ENCODE results near the gene CD9. TPM values are rescaled to one million over a fixed set of nuclear protein-coding genes. Genes with fewer than 3 reads are reported as not detected.

The CD9 gene
- polyA plus RNA-seq, 3 donors, result 7.6 to 323 (median 7.7) TPM

DNA sequence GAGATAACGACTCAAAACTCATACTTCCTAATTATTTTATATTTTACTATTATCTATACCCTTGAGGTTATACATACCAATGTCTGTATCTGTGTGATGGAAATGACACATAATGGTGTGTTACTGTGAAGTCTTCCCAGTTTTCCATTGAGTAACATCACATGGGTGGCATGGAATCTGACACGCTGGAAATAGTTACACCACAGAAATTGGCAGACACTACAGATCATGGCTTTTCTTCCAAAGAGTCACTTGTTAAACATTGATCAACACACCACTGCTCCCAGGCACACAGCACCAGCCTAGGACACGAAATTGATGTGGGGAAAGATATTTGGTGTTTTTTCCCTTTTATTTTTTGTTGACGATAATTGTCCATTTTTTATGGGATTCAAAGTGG lies 42.7 kb upstream of the CD9 start:
- 80% methylated on average over 1 of the region's 4 CpGs for WGBS (ENCODE audit: insufficient coverage)
- H3K27me3 Mint-ChIP-seq (ENCODE audit: low read depth in 3 of 3), result peaks cover 18 to 26% (median 23%) of the 10 kb centered on the region in 3 donors
- H4K20me1 ChIP-seq (ENCODE audit: insufficient read depth, low read length), result no peaks in the 10 kb centered on the region

GRCh38 chr12:6158255-6158654 lies 41.9 kb upstream of the CD9 start:
- no peaks in the 10 kb centered on the region for H3K27me3 ChIP-seq (ENCODE audit: control insufficient read depth in 2 of 2, insufficient read depth in 2 of 2, low read length in 2 of 2)
- Mint-ChIP-seq H3K4me1 (peaks cover 34% of the 10 kb centered on the region), H3K4me3 (no peak overlapping the region), H3K27ac (no peak overlapping the region), H3K36me3 (peaks cover 2 to 8% of the 10 kb centered on the region in 2 donors), H3K27me3 (ENCODE audit: low read depth in 3 of 3) (peaks cover 15 to 25% (median 23%) of the 10 kb centered on the region in 3 donors), H3K9me3 (peaks cover 0 to 3% (median 0%) of the 10 kb centered on the region in 7 donors)
- no peak overlapping the region for H2AFZ ChIP-seq (ENCODE audit: insufficient read depth, low read depth, low read length, poor library complexity, severe bottlenecking)
- H3K4me2 ChIP-seq (replicated peaks; ENCODE audit: extremely low read depth, low read length, poor library complexity, severe bottlenecking), result no peak overlapping the region
- TF ChIP-seq, protein P1, sequence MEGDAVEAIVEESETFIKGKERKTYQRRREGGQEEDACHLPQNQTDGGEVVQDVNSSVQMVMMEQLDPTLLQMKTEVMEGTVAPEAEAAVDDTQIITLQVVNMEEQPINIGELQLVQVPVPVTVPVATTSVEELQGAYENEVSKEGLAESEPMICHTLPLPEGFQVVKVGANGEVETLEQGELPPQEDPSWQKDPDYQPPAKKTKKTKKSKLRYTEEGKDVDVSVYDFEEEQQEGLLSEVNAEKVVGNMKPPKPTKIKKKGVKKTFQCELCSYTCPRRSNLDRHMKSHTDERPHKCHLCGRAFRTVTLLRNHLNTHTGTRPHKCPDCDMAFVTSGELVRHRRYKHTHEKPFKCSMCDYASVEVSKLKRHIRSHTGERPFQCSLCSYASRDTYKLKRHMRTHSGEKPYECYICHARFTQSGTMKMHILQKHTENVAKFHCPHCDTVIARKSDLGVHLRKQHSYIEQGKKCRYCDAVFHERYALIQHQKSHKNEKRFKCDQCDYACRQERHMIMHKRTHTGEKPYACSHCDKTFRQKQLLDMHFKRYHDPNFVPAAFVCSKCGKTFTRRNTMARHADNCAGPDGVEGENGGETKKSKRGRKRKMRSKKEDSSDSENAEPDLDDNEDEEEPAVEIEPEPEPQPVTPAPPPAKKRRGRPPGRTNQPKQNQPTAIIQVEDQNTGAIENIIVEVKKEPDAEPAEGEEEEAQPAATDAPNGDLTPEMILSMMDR (IDR thresholded peaks at IDR 0.05), result no peak
- H4K20me1 ChIP-seq (ENCODE audit: insufficient read depth, low read length), result no peaks in the 10 kb centered on the region
- no peaks in the 10 kb centered on the region for H3K79me2 ChIP-seq (ENCODE audit: insufficient read depth, low read length)
- no peak overlapping the region for H3K9ac ChIP-seq (ENCODE audit: insufficient read depth, low read length, poor library complexity, severe bottlenecking)
- no peak overlapping the region for H3K4me3 ChIP-seq (replicated peaks in 1 of 3; ENCODE audit: low read depth in 2 of 3, low read length in 3 of 3)
- DNase-seq, result no peak
- no peaks in the 10 kb centered on the region for H3K9me3 ChIP-seq (replicated peaks in 1 of 2; ENCODE audit: control insufficient read depth in 1 of 2, insufficient read depth in 1 of 2, low read length in 2 of 2)
- WGBS (ENCODE audit: insufficient coverage), result 27% methylated on average over 3 of the region's 4 CpGs
- intact Hi-C loops (cut with micrococcal nuclease), result no loop called here
- no peaks in the 10 kb centered on the region for H3K36me3 ChIP-seq (replicated peaks in 1 of 2; ENCODE audit: control insufficient read depth in 1 of 2, insufficient read depth in 2 of 2, low read length in 2 of 2)
- H3K4me1 ChIP-seq (ENCODE audit: control insufficient read depth in 1 of 2, insufficient read depth in 2 of 2, low read length in 2 of 2), result peaks cover 0 to 8% of the 10 kb centered on the region in 2 donors
- H3K27ac ChIP-seq (ENCODE audit: low read depth in 1 of 2, low read length in 2 of 2), result no peak overlapping the region

More for the DNA sequence above, 42.7 kb upstream of the CD9 start:
- Mint-ChIP-seq H3K27ac (no peak overlapping the region), H3K36me3 (peaks cover 2 to 8% of the 10 kb centered on the region in 2 donors), H3K4me3 (no peak overlapping the region), H3K4me1 (peaks cover 30% of the 10 kb centered on the region), H3K9me3 (peaks cover 0 to 3% (median 0%) of the 10 kb centered on the region in 7 donors)
- no peak for DNase-seq
- no peak overlapping the region for H3K4me2 ChIP-seq (replicated peaks; ENCODE audit: extremely low read depth, low read length, poor library complexity, severe bottlenecking)
- no peaks in the 10 kb centered on the region for H3K79me2 ChIP-seq (ENCODE audit: insufficient read depth, low read length)
- no peak overlapping the region for H3K27ac ChIP-seq (ENCODE audit: low read depth in 1 of 2, low read length in 2 of 2)
- no peak overlapping the region for H3K9ac ChIP-seq (ENCODE audit: insufficient read depth, low read length, poor library complexity, severe bottlenecking)
- intact Hi-C loops (cut with micrococcal nuclease), result no loop called here
- no peak overlapping the region for H2AFZ ChIP-seq (ENCODE audit: insufficient read depth, low read depth, low read length, poor library complexity, severe bottlenecking)
- H3K4me3 ChIP-seq (replicated peaks in 1 of 3; ENCODE audit: low read depth in 2 of 3, low read length in 3 of 3), result no peak overlapping the region
- H3K4me1 ChIP-seq (ENCODE audit: control insufficient read depth in 1 of 2, insufficient read depth in 2 of 2, low read length in 2 of 2), result peaks cover 0 to 4% of the 10 kb centered on the region in 2 donors
- H3K9me3 ChIP-seq (replicated peaks in 1 of 2; ENCODE audit: control insufficient read depth in 1 of 2, insufficient read depth in 1 of 2, low read length in 2 of 2), result no peaks in the 10 kb centered on the region
- no peaks in the 10 kb centered on the region for H3K27me3 ChIP-seq (ENCODE audit: control insufficient read depth in 2 of 2, insufficient read depth in 2 of 2, low read length in 2 of 2)
- TF ChIP-seq, protein P1 (IDR thresholded peaks at IDR 0.05), result no peak
- H3K36me3 ChIP-seq (replicated peaks in 1 of 2; ENCODE audit: control insufficient read depth in 1 of 2, insufficient read depth in 2 of 2, low read length in 2 of 2), result no peaks in the 10 kb centered on the region

Data from CD14-positive monocyte (primary cell).